ENCODE measurements around the gene STK32C.

- TF ChIP-seq POLR2A (IDR thresholded peaks at IDR 0.05) (no peak), CTCF (IDR thresholded peaks at IDR 0.05 in 4 of 5, conservative IDR thresholded peaks at IDR 0.05 in 1 of 5) (no peak)
These were observed 5.1 kb downstream of the STK32C start for GRCh38 chr10:132302421-132303310.

Data from gastrocnemius medialis (tissue), 4 donors.